ENCODE results near the gene SARNP. TPM values are rescaled to one million over a fixed set of nuclear protein-coding genes. Genes with fewer than 3 reads are reported as not detected.
"Not testable (repeated sequence)": the region's sequence is repeated elsewhere in the genome, so short reads cannot be mapped to it uniquely, and the experiment has no call there.

SARNP gene
- total RNA-seq, 2 experiments from 2014 or later: 100 to 101 TPM

- Mint-ChIP-seq H3K4me3 (no peak overlapping the region), H3K36me3 (ENCODE audit: low read depth) (peaks cover 24% of the 10 kb centered on the region), H3K9me3 (no peaks in the 10 kb centered on the region), H3K27me3 (ENCODE audit: low read depth) (no peaks in the 10 kb centered on the region), H3K27ac (peak overlapping the region; percentile 41), H3K4me1 (ENCODE audit: low read depth) (no peaks in the 10 kb centered on the region)
- no peak for DNase-seq
- CTCF ChIA-PET: interaction anchor here (1.4 kb wide), 1 partner anchor 42 kb away, joined by 4 read pairs; no protein-coding TSS in a partner anchor
- intact Hi-C loops (cut with micrococcal nuclease): no loop called here
Observed at GRCh38 chr12:55780685-55781084, 36.8 kb downstream of the SARNP start.

- CTCF ChIA-PET: interaction anchor here (0.6 to 0.7 kb wide), 2 partner anchors 39 to 307 kb away, joined by 3 read pairs; no protein-coding TSS in a partner anchor
- Mint-ChIP-seq H3K36me3 (ENCODE audit: low read depth) (peaks cover 21% of the 10 kb centered on the region), H3K4me3 (no peak overlapping the region), H3K27ac (no peak overlapping the region), H3K9me3 (no peaks in the 10 kb centered on the region), H3K27me3 (ENCODE audit: low read depth) (no peaks in the 10 kb centered on the region), H3K4me1 (ENCODE audit: low read depth) (no peaks in the 10 kb centered on the region)
- DNase-seq: no peak
- intact Hi-C loops (cut with micrococcal nuclease): no loop called here
Observed at GRCh38 chr12:55777856-55778255, 39.7 kb downstream of the SARNP start.

GRCh38 chr12:55771736-55772135 lies 45.8 kb downstream of the SARNP start:
- intact Hi-C loops (cut with micrococcal nuclease): no loop called here
- no peak for DNase-seq
- H3K36me3 Mint-ChIP-seq (ENCODE audit: low read depth): peaks cover 23% of the 10 kb centered on the region
- peaks cover 6% of the 10 kb centered on the region for H3K4me1 Mint-ChIP-seq (ENCODE audit: low read depth)
- CTCF ChIA-PET: interaction anchor here (0.7 to 1.7 kb wide), 4 partner anchors 15 to 269 kb away, joined by 3 to 6 read pairs (median 4); no protein-coding TSS in a partner anchor
- H3K4me3 Mint-ChIP-seq: no peak overlapping the region
- H3K27ac Mint-ChIP-seq: no peak overlapping the region
- no peaks in the 10 kb centered on the region for H3K27me3 Mint-ChIP-seq (ENCODE audit: low read depth)
- H3K9me3 Mint-ChIP-seq: no peaks in the 10 kb centered on the region

GRCh38 chr12:55767156-55767555 lies 50.4 kb downstream of the SARNP start:
- H3K27ac Mint-ChIP-seq: no peak overlapping the region
- H3K4me1 Mint-ChIP-seq (ENCODE audit: low read depth): peaks cover 4% of the 10 kb centered on the region
- H3K4me3 Mint-ChIP-seq: no peak overlapping the region
- no peaks in the 10 kb centered on the region for H3K27me3 Mint-ChIP-seq (ENCODE audit: low read depth)
- peaks cover 16% of the 10 kb centered on the region for H3K36me3 Mint-ChIP-seq (ENCODE audit: low read depth)
- intact Hi-C loops (cut with micrococcal nuclease): no loop called here
- H3K9me3 Mint-ChIP-seq: no peaks in the 10 kb centered on the region
- CTCF ChIA-PET: interaction anchor here (0.6 kb wide), 1 partner anchor 53 kb away, joined by 3 read pairs; no protein-coding TSS in a partner anchor
- no peak for DNase-seq

DNA sequence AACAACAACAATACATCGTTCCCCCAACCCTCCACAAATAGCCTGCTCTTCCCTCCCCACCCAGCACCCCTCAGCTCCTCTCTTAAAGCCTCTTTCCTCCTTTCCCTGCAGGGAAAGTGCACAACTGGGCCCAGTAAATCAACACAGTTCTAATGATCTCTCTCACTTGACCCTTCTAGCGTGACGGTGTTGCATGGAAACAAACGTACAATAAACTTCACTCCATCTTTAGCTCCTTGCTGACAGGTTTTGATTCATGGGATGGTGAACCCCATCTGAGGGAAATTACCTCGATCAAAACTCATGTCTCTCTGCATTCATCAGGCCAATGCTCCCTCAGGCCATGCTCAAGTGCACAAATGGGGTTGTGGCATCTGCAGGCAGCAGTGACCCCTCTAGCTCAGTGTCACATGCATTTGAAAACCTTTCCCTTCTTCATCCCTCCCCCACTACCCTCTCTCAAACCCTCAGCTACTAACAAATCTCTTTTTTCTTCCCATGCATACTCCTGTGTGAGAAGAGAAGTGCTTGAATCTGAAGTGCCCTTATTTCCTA lies 51.7 kb downstream of the SARNP start:
- peaks cover 10% of the 10 kb centered on the region for H3K4me1 Mint-ChIP-seq (ENCODE audit: low read depth)
- H3K36me3 Mint-ChIP-seq (ENCODE audit: low read depth): peaks cover 9% of the 10 kb centered on the region
- no peak for DNase-seq
- CTCF ChIA-PET: interaction anchor here (0.6 kb wide), 1 partner anchor 102 kb away, joined by 3 read pairs; no protein-coding TSS in a partner anchor
- H3K27me3 Mint-ChIP-seq (ENCODE audit: low read depth): no peaks in the 10 kb centered on the region
- no peak overlapping the region for H3K4me3 Mint-ChIP-seq
- H3K27ac Mint-ChIP-seq: no peak overlapping the region
- H3K9me3 Mint-ChIP-seq: no peaks in the 10 kb centered on the region
- intact Hi-C loops (cut with micrococcal nuclease): no loop called here

- H3K27me3 Mint-ChIP-seq (ENCODE audit: low read depth): no peaks in the 10 kb centered on the region
- H3K4me1 Mint-ChIP-seq (ENCODE audit: low read depth): peaks cover 13% of the 10 kb centered on the region
- H3K4me3 Mint-ChIP-seq: no peak overlapping the region
- H3K9me3 Mint-ChIP-seq: no peaks in the 10 kb centered on the region
- CTCF ChIA-PET: interaction anchor here (1.2 kb wide), 1 partner anchor 24 kb away, joined by 6 read pairs; no protein-coding TSS in a partner anchor
- no peak for DNase-seq
- peaks cover 23% of the 10 kb centered on the region for H3K36me3 Mint-ChIP-seq (ENCODE audit: low read depth)
- intact Hi-C loops (cut with micrococcal nuclease): no loop called here
- H3K27ac Mint-ChIP-seq: no peak overlapping the region
Observed at GRCh38 chr12:55762646-55763045, 54.9 kb downstream of the SARNP start.

GRCh38 chr12:55760663-55761062 lies 56.9 kb downstream of the SARNP start:
- Mint-ChIP-seq H3K27ac (peak overlapping the region; percentile 69), H3K9me3 (no peaks in the 10 kb centered on the region), H3K4me1 (ENCODE audit: low read depth) (peaks cover 18% of the 10 kb centered on the region), H3K4me3 (no peak overlapping the region), H3K36me3 (ENCODE audit: low read depth) (peaks cover 29% of the 10 kb centered on the region), H3K27me3 (ENCODE audit: low read depth) (no peaks in the 10 kb centered on the region)
- intact Hi-C loops (cut with micrococcal nuclease): no loop called here
- DNase-seq: peak; percentile 72
- CTCF ChIA-PET: interaction anchor here (1.0 to 1.7 kb wide), 4 partner anchors 16 to 235 kb away, joined by 3 to 4 read pairs (median 4); no protein-coding TSS in a partner anchor

DNA sequence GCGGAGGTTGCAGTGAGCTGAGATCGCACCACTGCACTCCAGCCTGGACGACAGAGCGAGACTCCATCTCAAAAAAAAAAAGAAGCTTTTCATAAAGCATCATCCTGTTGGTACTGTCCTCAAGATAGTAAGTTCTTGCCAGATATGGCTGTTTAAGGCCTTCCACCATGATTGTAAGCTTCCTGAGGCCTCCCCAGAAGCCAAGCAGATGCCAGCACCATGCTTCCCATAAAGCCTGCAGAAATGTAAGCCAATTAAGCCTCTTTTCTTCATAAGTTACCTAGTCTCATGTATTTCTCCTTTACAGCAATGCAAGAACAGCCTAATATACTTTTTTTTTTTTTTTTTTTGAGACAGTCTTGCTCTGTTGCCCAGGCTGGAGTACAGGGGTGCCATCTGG lies 58.9 kb downstream of the SARNP start:
- intact Hi-C loops (cut with micrococcal nuclease); DNase-seq; H3K4me3 Mint-ChIP-seq; H3K27ac Mint-ChIP-seq; H3K9me3 Mint-ChIP-seq; H3K27me3 Mint-ChIP-seq (ENCODE audit: low read depth): not testable (repeated sequence)
- Mint-ChIP-seq H3K4me1 (ENCODE audit: low read depth) (peaks cover 25% of the 10 kb centered on the region), H3K36me3 (ENCODE audit: low read depth) (peaks cover 34% of the 10 kb centered on the region)
- CTCF ChIA-PET: interaction anchor here (0.7 kb wide), 1 partner anchor 14 kb away, joined by 3 read pairs; no protein-coding TSS in a partner anchor

DNA sequence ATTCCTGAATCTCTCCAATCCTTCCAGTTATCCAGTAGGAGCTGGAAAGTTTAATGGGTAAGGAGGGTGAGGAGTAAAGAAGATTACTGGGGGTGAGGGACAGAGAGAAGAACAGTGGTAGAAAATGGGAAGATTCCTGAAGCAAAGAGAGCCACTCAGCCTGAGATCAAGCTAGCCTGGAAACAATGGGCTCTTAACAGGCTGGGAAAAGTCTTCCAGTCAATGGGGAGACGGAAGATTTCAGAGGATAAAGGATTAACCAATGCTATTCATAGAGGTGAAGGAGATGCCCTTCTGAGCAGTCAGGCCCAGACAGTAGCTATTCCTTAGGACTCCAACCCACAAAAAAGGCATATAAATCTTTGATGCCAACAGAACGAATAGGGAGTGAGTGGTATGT lies 59.8 kb downstream of the SARNP start:
- CTCF ChIA-PET: interaction anchor here (0.7 to 1.6 kb wide), 2 partner anchors 11 to 15 kb away, joined by 3 to 4 read pairs; no protein-coding TSS in a partner anchor
- DNase-seq: no peak
- Mint-ChIP-seq H3K36me3 (ENCODE audit: low read depth) (peaks cover 34% of the 10 kb centered on the region), H3K4me3 (no peak overlapping the region), H3K27me3 (ENCODE audit: low read depth) (no peaks in the 10 kb centered on the region), H3K27ac (no peak overlapping the region), H3K4me1 (ENCODE audit: low read depth) (peaks cover 25% of the 10 kb centered on the region), H3K9me3 (no peaks in the 10 kb centered on the region)
- intact Hi-C loops (cut with micrococcal nuclease): no loop called here

DNA sequence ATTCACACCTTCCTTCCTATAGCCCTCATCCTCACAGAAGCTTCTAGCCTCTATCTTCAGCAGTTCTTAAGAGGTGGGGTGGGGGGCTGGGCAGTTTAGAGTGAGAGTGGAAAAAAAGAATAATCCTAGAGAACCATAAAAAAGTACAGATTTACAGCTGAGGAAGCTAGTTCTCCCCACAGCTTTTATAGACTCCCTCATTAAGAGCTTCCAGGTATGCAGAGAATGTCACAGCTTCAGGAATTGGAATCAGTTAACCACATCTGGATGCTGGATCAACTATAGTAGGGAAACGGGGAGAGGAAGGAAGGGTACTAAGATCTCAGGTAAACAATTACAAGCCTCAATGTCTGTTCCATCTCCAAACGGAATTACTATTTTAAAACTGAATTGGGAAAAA lies 62.3 kb downstream of the SARNP start:
- H3K4me1 Mint-ChIP-seq (ENCODE audit: low read depth): peaks cover 13% of the 10 kb centered on the region
- no peak for DNase-seq
- peaks cover 28% of the 10 kb centered on the region for H3K36me3 Mint-ChIP-seq (ENCODE audit: low read depth)
- no peak overlapping the region for H3K4me3 Mint-ChIP-seq
- CTCF ChIA-PET: interaction anchor here (1.3 to 1.8 kb wide), 3 partner anchors 16 to 40 kb away, joined by 3 to 5 read pairs (median 4); no protein-coding TSS in a partner anchor
- no peaks in the 10 kb centered on the region for H3K27me3 Mint-ChIP-seq (ENCODE audit: low read depth)
- no peaks in the 10 kb centered on the region for H3K9me3 Mint-ChIP-seq
- peak overlapping the region; percentile 25 for H3K27ac Mint-ChIP-seq
- intact Hi-C loops (cut with micrococcal nuclease): no loop called here

DNA sequence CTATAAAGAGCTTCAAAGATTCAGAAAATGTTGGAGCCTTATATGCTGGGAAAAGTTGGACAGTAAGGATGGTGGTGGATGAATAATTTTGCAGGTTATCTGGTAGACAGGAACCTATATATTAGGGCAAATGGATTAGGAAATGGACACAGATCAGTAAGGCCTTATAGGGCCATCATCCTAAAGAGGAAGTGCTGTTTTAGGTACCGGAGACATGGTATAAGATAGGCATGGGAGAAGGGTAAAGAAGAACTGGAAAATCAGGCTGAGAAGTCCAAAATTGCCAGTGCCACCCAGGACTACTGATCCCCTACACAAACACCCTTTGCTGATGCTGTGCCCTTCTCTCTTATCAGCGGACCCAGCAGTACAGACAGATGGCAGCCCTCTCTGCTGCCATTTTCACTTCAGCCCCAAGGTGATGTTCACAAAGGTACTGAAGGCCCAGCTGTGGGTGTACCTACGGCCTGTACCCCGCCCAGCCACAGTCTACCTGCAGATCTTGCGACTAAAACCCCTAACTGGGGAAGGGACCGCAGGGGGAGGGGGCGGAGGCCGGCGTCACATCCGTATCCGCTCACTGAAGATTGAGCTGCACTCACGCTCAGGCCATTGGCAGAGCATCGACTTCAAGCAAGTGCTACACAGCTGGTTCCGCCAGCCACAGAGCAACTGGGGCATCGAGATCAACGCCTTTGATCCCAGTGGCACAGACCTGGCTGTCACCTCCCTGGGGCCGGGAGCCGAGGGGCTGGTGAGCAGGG lies 69.1 kb downstream of the SARNP start:
- Mint-ChIP-seq H3K27ac (peak overlapping the region; percentile 2), H3K4me3 (no peak overlapping the region), H3K9me3 (no peaks in the 10 kb centered on the region), H3K27me3 (ENCODE audit: low read depth) (no peaks in the 10 kb centered on the region), H3K4me1 (ENCODE audit: low read depth) (peaks cover 19% of the 10 kb centered on the region), H3K36me3 (ENCODE audit: low read depth) (peaks cover 12% of the 10 kb centered on the region)
- intact Hi-C loops (cut with micrococcal nuclease): loop anchor here (10.0 kb wide), 1 partner anchor 716 kb away; the partner anchor contains the start of gene SPRYD4
- no peak for DNase-seq
- CTCF ChIA-PET: interaction anchor here (0.5 to 3.4 kb wide), 6 partner anchors 10 to 414 kb away, joined by 3 to 21 read pairs (median 4); no protein-coding TSS in a partner anchor

GRCh38 chr12:55746913-55747231 lies 70.7 kb downstream of the SARNP start:
- CTCF ChIA-PET: interaction anchor here (1.0 to 3.4 kb wide), 6 partner anchors 9 to 180 kb away, joined by 3 to 21 read pairs (median 4); no protein-coding TSS in a partner anchor
- no peak overlapping the region for H3K4me3 Mint-ChIP-seq
- no peak for DNase-seq
- peaks cover 12% of the 10 kb centered on the region for H3K36me3 Mint-ChIP-seq (ENCODE audit: low read depth)
- intact Hi-C loops (cut with micrococcal nuclease): loop anchor here (10.0 kb wide), 1 partner anchor 718 kb away; the partner anchor contains the start of gene SPRYD4
- no peaks in the 10 kb centered on the region for H3K27me3 Mint-ChIP-seq (ENCODE audit: low read depth)
- H3K4me1 Mint-ChIP-seq (ENCODE audit: low read depth): peaks cover 24% of the 10 kb centered on the region
- H3K9me3 Mint-ChIP-seq: no peaks in the 10 kb centered on the region
- H3K27ac Mint-ChIP-seq: no peak overlapping the region

Data from activated naive CD4-positive, alpha-beta T cell treated with anti-CD3 and anti-CD28 coated beads for 36 hours (primary cell).